ENCODE results near the gene XPR1. TPM values are rescaled to one million over a fixed set of nuclear protein-coding genes. Genes with fewer than 3 reads are reported as not detected.

The XPR1 gene
- total and polyA plus RNA-seq, 2 donors (not counting 1 experiment from before 2014, with no cell fraction given): 2.8 to 22.3 TPM

GRCh38 chr1:180805316-180805715 is 173.5 kb downstream of the XPR1 start:
- intact Hi-C loops (cut with micrococcal nuclease): no loop called here
- no peak for ATAC-seq (ENCODE audit: low read depth)

GRCh38 chr1:180811298-180811697 is 179.5 kb downstream of the XPR1 start:
- no peaks in the 10 kb centered on the region for H3K9me3 ChIP-seq (ENCODE audit: control extremely low read depth in 1 of 3, control insufficient read depth in 2 of 3, insufficient read depth in 1 of 3, low read length in 2 of 3)
- H3K27ac ChIP-seq (ENCODE audit: low read length in 2 of 2): no peak overlapping the region
- no peaks in the 10 kb centered on the region for H3K4me1 ChIP-seq (ENCODE audit: control insufficient read depth in 2 of 2, insufficient read depth in 2 of 2, low read length in 2 of 2)
- Mint-ChIP-seq H3K4me3 (no peak overlapping the region), H3K4me1 (no peaks in the 10 kb centered on the region), H3K27ac (no peak overlapping the region), H3K9me3 (ENCODE audit: insufficient read depth) (no peaks in the 10 kb centered on the region), H3K27me3 (no peaks in the 10 kb centered on the region)
- TF ChIP-seq EZH2 (IDR thresholded peaks at IDR 0.05; ENCODE audit: borderline replicate concordance, insufficient read depth, low read depth, low read length, poor library complexity, severe bottlenecking): no peak
- no peak for TF ChIP-seq CTCF (IDR thresholded peaks at IDR 0.05)
- no CpG with 5 or more reads among the region's 2 CpGs for WGBS (ENCODE audit: insufficient coverage)
- DNase-seq: no peak
- no peak overlapping the region for H3K9ac ChIP-seq (ENCODE audit: low read length)
- H2AFZ ChIP-seq (ENCODE audit: insufficient read depth, low read depth, low read length, poor library complexity, severe bottlenecking): no peak overlapping the region
- no peak overlapping the region for H3K4me3 ChIP-seq (ENCODE audit: control extremely low read depth in 1 of 5, extremely low read depth in 1 of 5, insufficient read depth in 1 of 5, low read depth in 2 of 5, low read length in 4 of 5)
- H3K27me3 ChIP-seq (replicated peaks in 1 of 4; ENCODE audit: control extremely low read depth in 1 of 4, control insufficient read depth in 3 of 4, insufficient read depth in 4 of 4, low read length in 3 of 4): no peaks in the 10 kb centered on the region
- no peak overlapping the region for H3K4me2 ChIP-seq (replicated peaks; ENCODE audit: low read depth, low read length, poor library complexity, severe bottlenecking)
- no peaks in the 10 kb centered on the region for H3K79me2 ChIP-seq (ENCODE audit: control insufficient read depth, insufficient read depth, low read length)
- CTCF ChIA-PET: interaction anchor here (0.5 kb wide), 1 partner anchor 97 kb away, joined by 3 read pairs; no protein-coding TSS in a partner anchor
- ATAC-seq (ENCODE audit: low read depth): no peak
- intact Hi-C loops (cut with micrococcal nuclease): no loop called here
- no peaks in the 10 kb centered on the region for H4K20me1 ChIP-seq (ENCODE audit: control insufficient read depth, insufficient read depth, low read length, poor library complexity, severe bottlenecking)
- H3K36me3 ChIP-seq (replicated peaks in 1 of 2; ENCODE audit: control extremely low read depth in 1 of 2, control insufficient read depth in 1 of 2, extremely low read depth in 1 of 2, insufficient read depth in 2 of 2, low read length in 1 of 2): peaks cover 5% of the 10 kb centered on the region in 2 experiments
- POLR2A ChIA-PET: no interaction called here

More at GRCh38 chr1:180805316-180805715, 173.5 kb downstream of the XPR1 start:
- ChIA-PET POLR2A (no interaction called here), CTCF (no interaction called here)
- H2AFZ ChIP-seq (ENCODE audit: insufficient read depth, low read depth, low read length, poor library complexity, severe bottlenecking): no peak overlapping the region
- no peaks in the 10 kb centered on the region for H3K9me3 ChIP-seq (ENCODE audit: control extremely low read depth in 1 of 3, control insufficient read depth in 2 of 3, insufficient read depth in 1 of 3, low read length in 2 of 3)
- no peak overlapping the region for H3K27ac ChIP-seq (ENCODE audit: low read length in 2 of 2)
- no peak overlapping the region for H3K4me3 ChIP-seq (ENCODE audit: control extremely low read depth in 1 of 5, extremely low read depth in 1 of 5, insufficient read depth in 1 of 5, low read depth in 2 of 5, low read length in 4 of 5)
- TF ChIP-seq EZH2 (IDR thresholded peaks at IDR 0.05; ENCODE audit: borderline replicate concordance, insufficient read depth, low read depth, low read length, poor library complexity, severe bottlenecking) (no peak), CTCF (IDR thresholded peaks at IDR 0.05) (no peak)
- H3K4me1 Mint-ChIP-seq: peaks cover 6% of the 10 kb centered on the region
- no peaks in the 10 kb centered on the region for H3K27me3 Mint-ChIP-seq
- H4K20me1 ChIP-seq (ENCODE audit: control insufficient read depth, insufficient read depth, low read length, poor library complexity, severe bottlenecking): no peaks in the 10 kb centered on the region
- H3K9ac ChIP-seq (ENCODE audit: low read length): no peak overlapping the region
- DNase-seq: no peak
- H3K27me3 ChIP-seq (replicated peaks in 1 of 4; ENCODE audit: control extremely low read depth in 1 of 4, control insufficient read depth in 3 of 4, insufficient read depth in 4 of 4, low read length in 3 of 4): no peaks in the 10 kb centered on the region
- H3K4me3 Mint-ChIP-seq: no peak overlapping the region
- H3K9me3 Mint-ChIP-seq (ENCODE audit: insufficient read depth): no peaks in the 10 kb centered on the region
- peaks cover 0 to 4% of the 10 kb centered on the region in 2 experiments for H3K36me3 ChIP-seq (replicated peaks in 1 of 2; ENCODE audit: control extremely low read depth in 1 of 2, control insufficient read depth in 1 of 2, extremely low read depth in 1 of 2, insufficient read depth in 2 of 2, low read length in 1 of 2)
- no peaks in the 10 kb centered on the region for H3K4me1 ChIP-seq (ENCODE audit: control insufficient read depth in 2 of 2, insufficient read depth in 2 of 2, low read length in 2 of 2)
- H3K27ac Mint-ChIP-seq: no peak overlapping the region
- no peaks in the 10 kb centered on the region for H3K79me2 ChIP-seq (ENCODE audit: control insufficient read depth, insufficient read depth, low read length)
- H3K4me2 ChIP-seq (replicated peaks; ENCODE audit: low read depth, low read length, poor library complexity, severe bottlenecking): no peak overlapping the region

Data from B cell (primary cell).